ENCODE measurements around the gene SMIM28.

SMIM28 gene

DNA sequence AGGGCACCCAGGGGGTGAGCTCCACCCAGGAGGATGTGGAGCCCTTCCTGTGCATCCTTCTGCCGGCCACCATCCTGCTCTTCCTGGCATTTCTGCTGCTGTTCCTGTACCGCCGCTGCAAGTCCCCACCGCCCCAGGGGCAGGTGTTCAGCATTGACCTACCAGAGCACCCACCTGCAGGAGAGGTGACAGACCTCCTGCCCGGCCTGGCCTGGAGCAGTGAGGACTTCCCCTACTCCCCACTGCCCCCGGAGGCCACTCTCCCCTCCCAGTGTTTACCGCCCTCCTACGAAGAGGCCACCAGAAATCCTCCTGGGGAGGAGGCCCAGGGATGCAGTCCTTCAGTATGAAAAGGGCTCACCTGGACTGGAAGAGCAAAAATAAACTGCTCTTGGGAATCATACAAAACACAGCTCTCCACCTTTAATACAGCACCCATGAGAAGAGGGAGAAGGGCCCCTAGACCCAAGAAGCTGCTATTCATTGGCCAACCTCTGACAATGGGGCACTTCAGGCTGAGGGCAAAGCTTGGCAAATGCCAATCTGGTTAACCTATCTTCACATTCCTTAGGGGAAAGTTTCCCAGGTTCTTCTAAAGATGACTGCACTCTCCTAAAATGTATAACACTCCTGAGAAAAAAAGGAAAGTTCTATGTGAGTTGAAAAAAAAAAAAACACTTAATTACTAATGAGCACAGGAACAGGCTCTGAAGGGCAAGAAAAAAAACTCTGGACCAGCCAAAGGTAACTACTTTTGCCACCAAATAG is 5.0 kb downstream of the SMIM28 start:
- TF ChIP-seq, protein P1, sequence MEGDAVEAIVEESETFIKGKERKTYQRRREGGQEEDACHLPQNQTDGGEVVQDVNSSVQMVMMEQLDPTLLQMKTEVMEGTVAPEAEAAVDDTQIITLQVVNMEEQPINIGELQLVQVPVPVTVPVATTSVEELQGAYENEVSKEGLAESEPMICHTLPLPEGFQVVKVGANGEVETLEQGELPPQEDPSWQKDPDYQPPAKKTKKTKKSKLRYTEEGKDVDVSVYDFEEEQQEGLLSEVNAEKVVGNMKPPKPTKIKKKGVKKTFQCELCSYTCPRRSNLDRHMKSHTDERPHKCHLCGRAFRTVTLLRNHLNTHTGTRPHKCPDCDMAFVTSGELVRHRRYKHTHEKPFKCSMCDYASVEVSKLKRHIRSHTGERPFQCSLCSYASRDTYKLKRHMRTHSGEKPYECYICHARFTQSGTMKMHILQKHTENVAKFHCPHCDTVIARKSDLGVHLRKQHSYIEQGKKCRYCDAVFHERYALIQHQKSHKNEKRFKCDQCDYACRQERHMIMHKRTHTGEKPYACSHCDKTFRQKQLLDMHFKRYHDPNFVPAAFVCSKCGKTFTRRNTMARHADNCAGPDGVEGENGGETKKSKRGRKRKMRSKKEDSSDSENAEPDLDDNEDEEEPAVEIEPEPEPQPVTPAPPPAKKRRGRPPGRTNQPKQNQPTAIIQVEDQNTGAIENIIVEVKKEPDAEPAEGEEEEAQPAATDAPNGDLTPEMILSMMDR (IDR thresholded peaks at IDR 0.05; ENCODE audit: borderline replicate concordance, control extremely low read depth, extremely low read depth, insufficient read depth, missing control alignments): no peak
- in situ Hi-C loops (cut with MboI; ENCODE audit: low sequenced_read_pairs, unreplicated experiment): no loop called here

DNA sequence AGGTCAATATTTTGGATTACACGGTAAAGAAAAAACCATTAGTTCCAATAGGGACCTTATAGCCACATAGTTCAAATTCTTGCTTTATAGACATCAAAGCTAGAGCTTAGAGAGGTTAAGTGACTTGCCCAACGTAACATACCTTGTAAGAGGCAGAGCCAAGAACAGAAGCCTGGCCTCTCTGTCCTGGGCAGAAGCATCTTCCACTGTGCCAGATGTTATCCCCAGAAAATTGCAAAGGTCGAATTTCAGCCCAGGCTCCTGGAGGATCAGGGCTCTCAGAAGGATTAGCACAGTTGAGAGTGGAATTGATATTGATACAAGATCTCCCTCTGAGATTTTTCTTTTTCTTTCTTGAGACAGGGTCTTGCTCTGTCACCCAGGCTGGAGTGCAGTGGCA is 6.1 kb downstream of the SMIM28 start:
- no peak for DNase-seq (ENCODE audit: low spot score)
- in situ Hi-C loops (cut with MboI; ENCODE audit: low sequenced_read_pairs, unreplicated experiment): no loop called here
- TF ChIP-seq, protein P1 (IDR thresholded peaks at IDR 0.05; ENCODE audit: borderline replicate concordance, control extremely low read depth, extremely low read depth, insufficient read depth, missing control alignments): no peak

More for the DNA sequence above, 5.0 kb downstream of the SMIM28 start:
- DNase-seq (ENCODE audit: low spot score): no peak

DNA sequence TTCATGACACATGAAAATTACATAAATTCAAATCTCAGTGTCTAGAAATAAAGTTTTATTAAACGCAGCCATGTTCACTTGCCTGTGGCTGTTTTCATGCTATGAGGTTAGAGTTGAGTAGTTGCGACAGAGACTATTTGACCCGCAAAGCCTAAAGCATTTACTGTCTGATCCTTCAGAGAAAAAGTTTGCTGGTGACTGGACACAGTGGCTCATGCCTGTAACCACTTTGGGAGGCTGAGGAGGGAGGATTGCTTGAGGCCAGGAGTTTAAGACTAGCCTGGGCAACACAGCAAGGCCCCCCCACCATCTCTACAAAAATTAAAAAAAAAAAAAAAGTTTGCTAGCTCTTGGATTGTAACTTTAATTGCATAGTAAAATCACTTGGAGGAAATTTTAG is 9.2 kb downstream of the SMIM28 start:
- TF ChIP-seq, protein P1 (IDR thresholded peaks at IDR 0.05; ENCODE audit: borderline replicate concordance, control extremely low read depth, extremely low read depth, insufficient read depth, missing control alignments): no peak
- in situ Hi-C loops (cut with MboI; ENCODE audit: low sequenced_read_pairs, unreplicated experiment): no loop called here
- DNase-seq (ENCODE audit: low spot score): no peak

DNA sequence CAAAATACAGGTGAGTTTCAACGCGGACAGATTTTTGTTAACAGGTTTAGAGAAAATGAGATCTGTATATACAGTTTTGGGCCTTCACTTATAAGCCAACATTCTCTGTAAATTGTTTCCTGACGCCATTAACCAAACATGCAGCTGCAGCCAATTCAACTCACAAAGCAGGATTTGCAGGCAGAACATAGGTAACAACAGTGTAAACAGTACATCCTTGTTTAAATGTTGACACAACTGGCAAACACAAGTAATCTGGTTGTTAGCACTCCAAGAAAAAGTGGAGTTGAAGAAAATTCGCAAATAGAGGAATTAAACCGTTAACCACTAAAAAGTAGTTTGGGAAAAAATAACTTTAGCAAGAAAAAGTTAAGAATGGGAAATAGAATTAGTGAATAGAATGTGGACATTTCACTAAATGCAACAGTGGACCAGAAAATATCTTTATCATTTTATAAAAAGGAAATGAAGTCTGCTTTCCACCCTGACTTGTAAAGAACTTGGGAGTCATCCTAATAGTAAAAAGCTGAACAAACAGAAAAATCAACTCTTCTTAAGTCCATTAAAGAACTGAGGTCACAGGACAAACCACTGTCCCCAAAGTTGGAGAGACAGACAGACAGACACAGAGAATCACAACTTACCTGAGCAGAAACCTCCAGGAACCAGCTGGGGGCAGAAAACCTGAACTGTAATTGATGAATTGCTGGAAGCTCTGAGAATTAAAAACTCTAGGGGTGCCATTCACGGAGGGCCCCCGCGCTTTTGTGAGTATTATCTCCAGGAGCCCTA is 10.1 kb downstream of the SMIM28 start:
- in situ Hi-C loops (cut with MboI; ENCODE audit: low sequenced_read_pairs, unreplicated experiment): no loop called here
- DNase-seq (ENCODE audit: low spot score): no peak

DNA sequence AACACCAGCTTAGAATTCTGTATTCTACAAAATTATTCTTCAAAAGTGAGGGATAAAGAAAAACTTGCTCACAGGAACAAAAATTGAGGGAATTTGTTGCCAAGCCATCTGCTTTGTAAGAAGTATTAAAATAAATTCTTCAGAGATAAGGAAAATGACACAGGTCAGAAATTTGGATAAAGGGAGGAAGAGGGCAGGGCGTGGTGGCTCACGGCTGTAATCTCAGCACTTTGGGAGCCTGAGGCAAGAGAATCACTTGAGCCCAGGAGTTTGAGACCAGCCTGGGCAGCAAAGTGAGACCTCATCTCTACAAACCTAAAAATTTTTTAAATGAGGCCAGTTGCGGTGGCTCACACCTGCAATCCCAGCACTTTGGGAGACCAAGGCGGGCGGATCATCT is 11.8 kb downstream of the SMIM28 start:
- in situ Hi-C loops (cut with MboI; ENCODE audit: low sequenced_read_pairs, unreplicated experiment): no loop called here
- DNase-seq (ENCODE audit: low spot score): no peak
- TF ChIP-seq, protein P1 (IDR thresholded peaks at IDR 0.05; ENCODE audit: borderline replicate concordance, control extremely low read depth, extremely low read depth, insufficient read depth, missing control alignments): no peak

More for the DNA sequence above, 10.1 kb downstream of the SMIM28 start:
- TF ChIP-seq, protein P1 (IDR thresholded peaks at IDR 0.05; ENCODE audit: borderline replicate concordance, control extremely low read depth, extremely low read depth, insufficient read depth, missing control alignments): no peak

DNA sequence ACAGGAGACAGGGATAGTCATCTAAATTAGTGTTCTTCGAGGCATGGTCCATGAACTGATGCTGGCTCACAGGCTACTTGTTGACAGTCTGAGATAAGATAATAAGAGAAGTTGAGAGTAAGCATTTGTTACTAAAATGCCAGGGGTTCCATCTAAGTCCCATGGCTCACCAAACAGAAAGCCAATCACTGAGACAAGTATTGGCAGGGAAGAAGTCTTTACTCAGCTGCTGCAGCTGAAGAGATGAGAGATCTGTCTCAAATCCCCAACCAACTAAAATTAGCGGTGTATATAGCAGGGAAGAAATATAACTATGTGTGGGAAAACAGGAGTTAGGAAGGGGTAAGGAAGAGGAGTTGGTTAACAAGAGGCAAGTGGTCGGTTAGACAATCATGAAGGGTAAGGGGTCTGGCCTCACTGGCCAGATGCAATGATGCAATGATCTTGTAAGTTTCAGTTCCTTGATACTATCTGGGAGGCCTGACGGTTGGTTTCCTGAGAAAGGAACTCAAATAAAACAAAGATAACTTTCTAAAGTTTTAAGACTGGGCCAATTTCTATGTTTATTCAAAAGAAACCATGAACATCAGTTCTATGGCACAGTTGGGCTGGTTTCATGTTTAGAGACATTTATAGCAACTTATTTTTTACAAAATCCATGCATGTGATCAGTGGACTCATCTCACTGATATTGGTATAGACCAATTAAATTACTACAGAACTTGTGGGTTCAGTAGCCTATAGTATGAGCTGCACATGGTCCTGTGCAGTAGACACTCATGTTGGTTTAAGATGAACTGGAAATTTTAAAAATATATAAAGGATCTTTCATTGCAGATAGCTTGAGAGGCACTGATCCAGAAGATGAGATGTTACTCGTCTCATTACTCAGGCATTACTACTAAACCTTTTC is 16.4 kb downstream of the SMIM28 start:
- TF ChIP-seq, protein P1 (IDR thresholded peaks at IDR 0.05; ENCODE audit: borderline replicate concordance, control extremely low read depth, extremely low read depth, insufficient read depth, missing control alignments): no peak
- DNase-seq (ENCODE audit: low spot score): no peak
- in situ Hi-C loops (cut with MboI; ENCODE audit: low sequenced_read_pairs, unreplicated experiment): no loop called here
